SU-DHL-6 (cell line): ENCODE measurements around the gene TRAPPC8.

ENCODE experiments used
- EZH2phosphoT487 ChIP-seq: fragments of 200-600 bp; sonication (generic), shearing (Covaris generic); conservative IDR thresholded peaks from 2 replicates; pipeline ENCODE4 v1.6.1; 2018; ENCODE audit warnings: mild to moderate bottlenecking, antibody characterized with exemption, low read length, moderate library complexity, mixed read lengths
- TF ChIP-seq, protein P1 (sequence below): fragments of 200-600 bp; sonication (generic); IDR thresholded peaks from one replicate; pipeline ENCODE4 v1.5.1; 2017; ENCODE audit warnings: antibody characterized with exemption, mild to moderate bottlenecking, low read length, moderate library complexity; ENCODE audit not compliant: insufficient read depth, poor library complexity, severe bottlenecking

DNA sequence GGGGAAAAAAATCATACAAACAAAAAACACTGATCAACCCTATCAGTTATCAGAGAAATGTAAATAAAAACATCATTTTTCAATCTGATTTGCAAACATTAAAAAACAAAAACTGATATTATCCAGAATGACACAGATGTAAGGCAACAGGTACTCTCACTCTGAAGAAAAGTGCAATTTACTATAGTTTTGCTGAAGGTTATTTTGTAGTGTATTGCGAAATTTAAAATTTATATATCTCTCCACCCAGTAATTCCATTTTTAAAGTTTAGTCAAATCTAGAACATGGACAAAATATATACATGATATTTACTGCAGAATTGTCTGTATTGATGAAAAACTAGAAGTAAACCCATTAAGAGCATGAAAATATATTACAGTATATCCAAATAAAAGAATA, 79.8 kb downstream of the TRAPPC8 start:
- TF ChIP-seq, protein P1, sequence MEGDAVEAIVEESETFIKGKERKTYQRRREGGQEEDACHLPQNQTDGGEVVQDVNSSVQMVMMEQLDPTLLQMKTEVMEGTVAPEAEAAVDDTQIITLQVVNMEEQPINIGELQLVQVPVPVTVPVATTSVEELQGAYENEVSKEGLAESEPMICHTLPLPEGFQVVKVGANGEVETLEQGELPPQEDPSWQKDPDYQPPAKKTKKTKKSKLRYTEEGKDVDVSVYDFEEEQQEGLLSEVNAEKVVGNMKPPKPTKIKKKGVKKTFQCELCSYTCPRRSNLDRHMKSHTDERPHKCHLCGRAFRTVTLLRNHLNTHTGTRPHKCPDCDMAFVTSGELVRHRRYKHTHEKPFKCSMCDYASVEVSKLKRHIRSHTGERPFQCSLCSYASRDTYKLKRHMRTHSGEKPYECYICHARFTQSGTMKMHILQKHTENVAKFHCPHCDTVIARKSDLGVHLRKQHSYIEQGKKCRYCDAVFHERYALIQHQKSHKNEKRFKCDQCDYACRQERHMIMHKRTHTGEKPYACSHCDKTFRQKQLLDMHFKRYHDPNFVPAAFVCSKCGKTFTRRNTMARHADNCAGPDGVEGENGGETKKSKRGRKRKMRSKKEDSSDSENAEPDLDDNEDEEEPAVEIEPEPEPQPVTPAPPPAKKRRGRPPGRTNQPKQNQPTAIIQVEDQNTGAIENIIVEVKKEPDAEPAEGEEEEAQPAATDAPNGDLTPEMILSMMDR: no peak
- TF ChIP-seq EZH2phosphoT487: no peak
